IMR-90 (cell line): ENCODE measurements around the gene WFDC12. TPM values are rescaled to one million over a fixed set of nuclear protein-coding genes. Genes with fewer than 3 reads are reported as not detected.

Experiments used
- ATAC-seq: fragments of 200-7000 bp; cut with Tn5 transposase; 2 replicates; pipeline ENCODE4 v1.9.1; 2020; ENCODE audit warnings: low read depth, mild to moderate bottlenecking, moderate library complexity
- BruUV-seq: library from RNA; stranded (reverse); fragments of 400-500 nt; replicated peaks from 2 replicates; lab custom pipeline; 2021; lab: Mats Ljungman, UMichigan
- CTCF ChIA-PET: fragments of 300-600 bp; formaldehyde crosslinking; extraction: SDS; loops from one replicate; lab custom pipeline; 2021; ENCODE audit warnings: antibody characterized with exemption; lab: Yijun Ruan, JAX
- POLR2A ChIA-PET: fragments of 300-600 bp; sonication (Branson Sonifier 250); formaldehyde crosslinking; loops from one replicate; lab custom pipeline; 2022; ENCODE audit warnings: antibody characterized with exemption; ENCODE audit not compliant: unreplicated experiment; lab: Charles Lee
- DNase-seq: peaks from one replicate; pipeline ENCODE4 v3.0.0; 2013
- H2AFZ ChIP-seq: replicated peaks from 2 replicates; pipeline ENCODE3; 2013; ENCODE audit warnings: low read length, mild to moderate bottlenecking; ENCODE audit not compliant: poor library complexity
- H2AK5ac ChIP-seq: 2 replicates; pipeline ENCODE4 v1.6.1; 2013; ENCODE audit warnings: low read depth, low read length, inconsistent platforms
- H2AK9ac ChIP-seq: replicated peaks from 2 replicates; pipeline ENCODE3; 2013; ENCODE audit warnings: mild to moderate bottlenecking, low read depth, low read length, moderate library complexity; ENCODE audit not compliant: poor library complexity
- H2BK120ac ChIP-seq: 2 replicates; pipeline ENCODE4 v1.6.1; 2013; ENCODE audit warnings: low read depth, low read length, inconsistent platforms
- H2BK15ac ChIP-seq: 3 replicates; pipeline ENCODE4 v1.6.1; 2013; ENCODE audit warnings: low read depth, low read length, inconsistent platforms
- H2BK20ac ChIP-seq: 2 replicates; pipeline ENCODE4 v1.6.1; 2013; ENCODE audit warnings: low read depth, mild to moderate bottlenecking, inconsistent platforms, low read length, moderate library complexity
- H2BK5ac ChIP-seq: 2 replicates; pipeline ENCODE4 v1.6.1; 2013; ENCODE audit warnings: mild to moderate bottlenecking, low read depth, low read length, inconsistent platforms; ENCODE audit not compliant: poor library complexity, severe bottlenecking
- H3K14ac ChIP-seq: replicated peaks from 2 replicates; pipeline ENCODE4 v1.6.1; 2013; ENCODE audit warnings: low read depth, low read length, inconsistent platforms
- H3K18ac ChIP-seq: 2 replicates; pipeline ENCODE4 v1.6.1; 2013; ENCODE audit warnings: low read depth, low read length, control low read depth
- H3K23ac ChIP-seq: 2 replicates; pipeline ENCODE4 v1.6.1; 2013; ENCODE audit warnings: low read depth, low read length, inconsistent platforms
- H3K27ac ChIP-seq: 2 replicates; pipeline ENCODE4 v1.5.1; 2013; ENCODE audit warnings: mild to moderate bottlenecking, control low read depth, low read length; ENCODE audit not compliant: insufficient read depth
- H3K27me3 ChIP-seq: 2 replicates; pipeline ENCODE4 v1.6.1; 2013; ENCODE audit warnings: low read length; ENCODE audit not compliant: control insufficient read depth, insufficient read depth
- H3K36me3 ChIP-seq: 2 replicates; pipeline ENCODE4 v1.6.1; 2013; ENCODE audit warnings: low read length, mixed read lengths; ENCODE audit not compliant: control insufficient read depth, insufficient read depth
- H3K4ac ChIP-seq: 2 replicates; pipeline ENCODE4 v1.6.1; 2013; ENCODE audit warnings: low read depth, low read length, inconsistent platforms
- H3K4me1 ChIP-seq: 2 replicates; pipeline ENCODE4 v1.6.1; 2013; ENCODE audit warnings: low read length, mixed read lengths; ENCODE audit not compliant: control insufficient read depth, insufficient read depth
- H3K4me2 ChIP-seq: 2 replicates; pipeline ENCODE4 v1.6.1; 2013; ENCODE audit warnings: low read depth, mild to moderate bottlenecking, control low read depth, low read length, moderate library complexity
- H3K4me3 ChIP-seq: 2 replicates; pipeline ENCODE4 v1.5.1; 2013; ENCODE audit warnings: low read depth, mild to moderate bottlenecking, control low read depth, low read length, moderate library complexity; ENCODE audit not compliant: insufficient read depth
- H3K56ac ChIP-seq: 2 replicates; pipeline ENCODE4 v1.6.1; 2013; ENCODE audit warnings: low read length, inconsistent platforms; ENCODE audit not compliant: insufficient read depth; ENCODE audit errors: extremely low read depth
- H3K79me1 ChIP-seq, 2 experiments: 2 replicates each; pipeline ENCODE4 v1.6.1; 2013; ENCODE audit warnings: low read length in 2 of 2, inconsistent platforms in 1 of 2, low read depth in 1 of 2
- H3K9ac ChIP-seq: 2 replicates; pipeline ENCODE4 v1.6.1; 2013; ENCODE audit warnings: low read depth, low read length, control low read depth
- H3K9me1 ChIP-seq: 2 replicates; pipeline ENCODE4 v1.6.1; 2013; ENCODE audit warnings: low read length, inconsistent platforms; ENCODE audit not compliant: insufficient read depth
- H3K9me3 ChIP-seq: 2 replicates; pipeline ENCODE4 v1.6.1; 2013; ENCODE audit warnings: low read length; ENCODE audit not compliant: control insufficient read depth, insufficient read depth
- H4K20me1 ChIP-seq: 2 replicates; pipeline ENCODE4 v1.6.1; 2013; ENCODE audit warnings: low read length, inconsistent platforms; ENCODE audit not compliant: insufficient read depth
- H4K5ac ChIP-seq: 2 replicates; pipeline ENCODE4 v1.6.1; 2013; ENCODE audit warnings: mild to moderate bottlenecking, low read depth, low read length, control low read depth
- H4K8ac ChIP-seq, 2 experiments: 2 replicates each; pipeline ENCODE4 v1.6.1; 2013; ENCODE audit warnings: low read depth in 2 of 2, low read length in 2 of 2, control low read depth in 1 of 2, inconsistent platforms in 1 of 2
- H4K91ac ChIP-seq: 2 replicates; pipeline ENCODE4 v1.6.1; 2013; ENCODE audit warnings: low read depth, low read length, inconsistent platforms; ENCODE audit not compliant: insufficient read depth
- BHLHE40 ChIP-seq: fragments of 150-350 bp; IDR thresholded peaks from 2 replicates; pipeline ENCODE4 v1.6.1; 2016; ENCODE audit warnings: mild to moderate bottlenecking, low read depth, low read length
- CEBPB ChIP-seq: IDR thresholded peaks from 2 replicates; pipeline ENCODE4 v1.6.1; 2012; ENCODE audit warnings: low read depth, low read length, improper control_type of control experiment
- CHD1 ChIP-seq: IDR thresholded peaks from 2 replicates; pipeline ENCODE4 v1.6.1; 2012; ENCODE audit warnings: low read depth, low read length, improper control_type of control experiment
- FOS ChIP-seq: fragments of 150-350 bp; IDR thresholded peaks from 2 replicates; pipeline ENCODE4 v1.6.1; 2016; ENCODE audit warnings: low read depth, low read length
- MAFK ChIP-seq: IDR thresholded peaks from 2 replicates; pipeline ENCODE4 v1.6.1; 2012; ENCODE audit warnings: low read depth, low read length, improper control_type of control experiment
- MAZ ChIP-seq: IDR thresholded peaks from 2 replicates; pipeline ENCODE4 v1.6.1; 2012; ENCODE audit warnings: low read depth, mild to moderate bottlenecking, low read length, improper control_type of control experiment, moderate library complexity, borderline replicate concordance
- MXI1 ChIP-seq: IDR thresholded peaks from 2 replicates; pipeline ENCODE4 v1.6.1; 2012; ENCODE audit warnings: low read depth, mild to moderate bottlenecking, low read length, moderate library complexity, borderline replicate concordance
- NFE2L2 ChIP-seq: fragments of 150-350 bp; IDR thresholded peaks from 2 replicates; pipeline ENCODE4 v1.6.1; 2016; ENCODE audit warnings: low read depth, mild to moderate bottlenecking, low read length
- POLR2A ChIP-seq: IDR thresholded peaks from 2 replicates; pipeline ENCODE4 v1.6.1; 2012; ENCODE audit warnings: mild to moderate bottlenecking, low read depth, low read length
- RAD21 ChIP-seq: IDR thresholded peaks from 2 replicates; pipeline ENCODE4 v1.6.1; 2012; ENCODE audit warnings: low read length, improper control_type of control experiment
- RCOR1 ChIP-seq: IDR thresholded peaks from 2 replicates; pipeline ENCODE4 v1.6.1; 2012; ENCODE audit warnings: mild to moderate bottlenecking, low read length, improper control_type of control experiment; ENCODE audit not compliant: insufficient replicate concordance
- RFX5 ChIP-seq: IDR thresholded peaks from 2 replicates; pipeline ENCODE4 v1.8.0; 2012; ENCODE audit warnings: low read depth, mild to moderate bottlenecking, low read length, moderate library complexity
- SMC3 ChIP-seq: fragments of 150-350 bp; IDR thresholded peaks from 2 replicates; pipeline ENCODE4 v1.6.1; 2016; ENCODE audit warnings: low read depth, mild to moderate bottlenecking, antibody characterized with exemption, low read length, moderate library complexity
- WGBS, 2 experiments: methylation state at CpG; one replicate each; pipeline versions ENCODE4 v1.1.5 to v1.1.7; 2013; ENCODE audit warnings: missing lambda C conversion rate in 2 of 2; ENCODE audit not compliant: insufficient read length in 1 of 2; ENCODE audit errors: extremely low coverage in 2 of 2; 5-methylcytosine and 5-hydroxymethylcytosine counted together
- dilution Hi-C: fragments of 300-500 bp; cut with HindIII; formaldehyde crosslinking; loops from one replicate; pipeline ENCODE4 v1.14.3; 2018; ENCODE audit warnings: low sequenced_read_pairs; ENCODE audit not compliant: unreplicated experiment
- in situ Hi-C: fragments of 300-500 bp; cut with MboI; formaldehyde crosslinking; loops from 3 replicates; pipeline ENCODE4 v1.14.3; 2019; ENCODE audit warnings: low sequenced_read_pairs, inconsistent platforms, mixed read lengths
- intact Hi-C: fragments of 100-400 bp; cut with micrococcal nuclease; formaldehyde crosslinking; loops from 2 replicates; pipeline ENCODE4 v1.10.0; 2022
- polyA plus RNA-seq, 3 experiments: library from polyadenylated mRNA; depleted of rRNA; stranded (reverse); fragments of >200 nt; gene quantifications; 2 replicates each; pipeline ENCODE4 v1.2.3, GENCODE V29; 2012; ENCODE audit warnings: low replicate concordance in 1 of 3
- total RNA-seq: library from RNA; depleted of rRNA; stranded (reverse); fragments of >200 nt; gene quantifications from 2 replicates; pipeline ENCODE4 v1.2.3, GENCODE V29; 2012
- TF ChIP-seq, protein P1 (sequence below): fragments of 150-350 bp; IDR thresholded peaks from 2 replicates; pipeline ENCODE4 v1.6.1; 2016; ENCODE audit warnings: low read depth, mild to moderate bottlenecking, low read length, moderate library complexity, borderline replicate concordance
- TF ChIP-seq, protein P2 (sequence below): conservative IDR thresholded peaks from 2 replicates; pipeline ENCODE4 v1.5.1; 2012; ENCODE audit warnings: mild to moderate bottlenecking, low read depth, low read length, improper control_type of control experiment
- TF ChIP-seq, protein P3 (sequence below): fragments of 150-350 bp; IDR thresholded peaks from 2 replicates; pipeline ENCODE4 v1.6.1; 2017; ENCODE audit warnings: mild to moderate bottlenecking, antibody characterized with exemption, low read length, low read depth

WFDC12 gene
- total and polyA plus RNA-seq, 2 of the 4 experiments (the other 2 are of a cell fraction): not detected

DNA sequence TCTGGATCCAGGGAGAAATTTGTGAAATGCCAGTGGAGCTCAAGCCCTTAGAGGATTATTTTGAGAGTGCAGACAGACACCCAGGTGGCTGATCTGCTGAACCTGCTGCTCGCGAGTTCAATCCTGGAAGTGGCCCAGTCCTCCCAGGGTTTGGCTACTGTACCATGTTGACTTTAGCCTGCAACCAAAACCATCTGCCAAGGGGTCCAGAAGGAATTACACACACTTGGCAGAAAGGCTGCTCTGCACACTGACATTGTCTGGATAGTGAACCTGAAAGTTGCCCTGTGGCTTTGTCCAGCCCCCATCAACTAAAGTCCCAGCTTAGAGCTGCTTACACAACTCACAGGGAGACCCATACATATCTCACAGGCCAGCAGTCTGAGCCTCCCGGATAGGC lies 28.9 kb upstream of the WFDC12 start:
- TF ChIP-seq RFX5: no peak
- TF ChIP-seq MAZ: no peak
- TF ChIP-seq, protein P1, sequence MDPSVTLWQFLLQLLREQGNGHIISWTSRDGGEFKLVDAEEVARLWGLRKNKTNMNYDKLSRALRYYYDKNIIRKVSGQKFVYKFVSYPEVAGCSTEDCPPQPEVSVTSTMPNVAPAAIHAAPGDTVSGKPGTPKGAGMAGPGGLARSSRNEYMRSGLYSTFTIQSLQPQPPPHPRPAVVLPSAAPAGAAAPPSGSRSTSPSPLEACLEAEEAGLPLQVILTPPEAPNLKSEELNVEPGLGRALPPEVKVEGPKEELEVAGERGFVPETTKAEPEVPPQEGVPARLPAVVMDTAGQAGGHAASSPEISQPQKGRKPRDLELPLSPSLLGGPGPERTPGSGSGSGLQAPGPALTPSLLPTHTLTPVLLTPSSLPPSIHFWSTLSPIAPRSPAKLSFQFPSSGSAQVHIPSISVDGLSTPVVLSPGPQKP: no peak
- TF ChIP-seq, protein P2, sequence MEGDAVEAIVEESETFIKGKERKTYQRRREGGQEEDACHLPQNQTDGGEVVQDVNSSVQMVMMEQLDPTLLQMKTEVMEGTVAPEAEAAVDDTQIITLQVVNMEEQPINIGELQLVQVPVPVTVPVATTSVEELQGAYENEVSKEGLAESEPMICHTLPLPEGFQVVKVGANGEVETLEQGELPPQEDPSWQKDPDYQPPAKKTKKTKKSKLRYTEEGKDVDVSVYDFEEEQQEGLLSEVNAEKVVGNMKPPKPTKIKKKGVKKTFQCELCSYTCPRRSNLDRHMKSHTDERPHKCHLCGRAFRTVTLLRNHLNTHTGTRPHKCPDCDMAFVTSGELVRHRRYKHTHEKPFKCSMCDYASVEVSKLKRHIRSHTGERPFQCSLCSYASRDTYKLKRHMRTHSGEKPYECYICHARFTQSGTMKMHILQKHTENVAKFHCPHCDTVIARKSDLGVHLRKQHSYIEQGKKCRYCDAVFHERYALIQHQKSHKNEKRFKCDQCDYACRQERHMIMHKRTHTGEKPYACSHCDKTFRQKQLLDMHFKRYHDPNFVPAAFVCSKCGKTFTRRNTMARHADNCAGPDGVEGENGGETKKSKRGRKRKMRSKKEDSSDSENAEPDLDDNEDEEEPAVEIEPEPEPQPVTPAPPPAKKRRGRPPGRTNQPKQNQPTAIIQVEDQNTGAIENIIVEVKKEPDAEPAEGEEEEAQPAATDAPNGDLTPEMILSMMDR: no peak
- TF ChIP-seq FOS: no peak
- no peak for TF ChIP-seq CEBPB
- TF ChIP-seq SMC3: no peak
- TF ChIP-seq, protein P3, sequence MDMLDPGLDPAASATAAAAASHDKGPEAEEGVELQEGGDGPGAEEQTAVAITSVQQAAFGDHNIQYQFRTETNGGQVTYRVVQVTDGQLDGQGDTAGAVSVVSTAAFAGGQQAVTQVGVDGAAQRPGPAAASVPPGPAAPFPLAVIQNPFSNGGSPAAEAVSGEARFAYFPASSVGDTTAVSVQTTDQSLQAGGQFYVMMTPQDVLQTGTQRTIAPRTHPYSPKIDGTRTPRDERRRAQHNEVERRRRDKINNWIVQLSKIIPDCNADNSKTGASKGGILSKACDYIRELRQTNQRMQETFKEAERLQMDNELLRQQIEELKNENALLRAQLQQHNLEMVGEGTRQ: no peak
- no peak for TF ChIP-seq RAD21
- TF ChIP-seq MXI1: no peak
- no peak for TF ChIP-seq NFE2L2
- no peak for TF ChIP-seq MAFK
- TF ChIP-seq RCOR1: no peak
- TF ChIP-seq POLR2A: no peak
- no peak for TF ChIP-seq BHLHE40
- TF ChIP-seq CHD1: no peak
- no peaks in the 10 kb centered on the region for H3K36me3 ChIP-seq
- no peak overlapping the region for H2BK20ac ChIP-seq
- H2BK15ac ChIP-seq: no peak overlapping the region
- no peak overlapping the region for H3K18ac ChIP-seq
- dilution Hi-C loops (no loop called here), intact Hi-C loops (no loop called here), in situ Hi-C loops (no loop called here)
- ATAC-seq (no peak), DNase-seq (no peak)
- BruUV-seq: no TSS peak
- no peak overlapping the region for H2BK5ac ChIP-seq
- no peak overlapping the region for H2AFZ ChIP-seq
- no peak overlapping the region for H3K4me3 ChIP-seq
- no peak overlapping the region for H2AK5ac ChIP-seq
- H3K23ac ChIP-seq: no peak overlapping the region
- no peak overlapping the region for H4K91ac ChIP-seq
- ChIA-PET POLR2A (no interaction called here), CTCF (no interaction called here)
- no peak overlapping the region for H2BK120ac ChIP-seq
- no peaks in the 10 kb centered on the region; the same call in 1 of the 2 replicates for H3K4me1 ChIP-seq
- H3K9me3 ChIP-seq: no peaks in the 10 kb centered on the region
- no CpG with 5 or more reads among the region's 3 CpGs for WGBS, 2 experiments
- no peak overlapping the region for H3K14ac ChIP-seq
- H3K79me1 ChIP-seq: no peaks in the 10 kb centered on the region
- H3K4ac ChIP-seq: no peak overlapping the region
- no peaks in the 10 kb centered on the region for H4K20me1 ChIP-seq
- no peak overlapping the region for H4K5ac ChIP-seq
- peaks cover 7% of the 10 kb centered on the region for H3K27me3 ChIP-seq
- H3K27ac ChIP-seq: no peak overlapping the region
- no peak overlapping the region for H4K8ac ChIP-seq
- H3K9me1 ChIP-seq: no peaks in the 10 kb centered on the region
- H3K9ac ChIP-seq: no peak overlapping the region
- no peak overlapping the region for H3K4me2 ChIP-seq
- H2AK9ac ChIP-seq: no peak overlapping the region
- no peak overlapping the region for H3K56ac ChIP-seq
